GM23338 (cell line): Measurements from ENCODE around the gene ALDH3B1. TPM values are rescaled to one million over a fixed set of nuclear protein-coding genes. Genes with fewer than 3 reads are reported as not detected.

Experiments
- EZH2phosphoT487 ChIP-seq: fragments of 200-600 bp; sonication (generic); IDR thresholded peaks from one replicate; pipeline ENCODE4 v1.8.1; 2018; ENCODE audit warnings: antibody characterized with exemption; ENCODE audit not compliant: unreplicated experiment
- JUNB ChIP-seq: IDR thresholded peaks from one replicate; pipeline ENCODE4 v1.6.1; 2016; ENCODE audit warnings: antibody characterized with exemption; ENCODE audit not compliant: unreplicated experiment
- ZNF114 ChIP-seq: fragments of 250-450 bp; sonication (Bioruptor Pico); IDR thresholded peaks from 2 replicates; pipeline ENCODE4 v1.5.0; 2020; ENCODE audit warnings: mild to moderate bottlenecking, moderate library complexity
- polyA plus RNA-seq: library from polyadenylated mRNA; unstranded; fragments of >200 nt; fragmentation: Nextera tagmentation; extraction: Ambion mirVana; gene quantifications from 2 replicates; pipeline ENCODE4 v1.2.1, GENCODE V29; 2016
- total RNA-seq: library from RNA; depleted of rRNA; stranded (reverse); fragments of >200 nt; shearing (Covaris generic); gene quantifications from 2 replicates; pipeline ENCODE4 v1.2.3, GENCODE V29; 2014
- TF ChIP-seq, protein P1 (sequence below), 2 experiments: fragments of 200-600 bp in 1 of 2; sonication (generic) in 1 of 2; conservative IDR thresholded peaks; 2 replicates each; pipeline versions ENCODE4 v1.5.1 to v1.6.1; 2016 to 2017; ENCODE audit warnings: antibody characterized with exemption in 2 of 2, low read depth in 2 of 2, mild to moderate bottlenecking in 2 of 2, moderate library complexity in 1 of 2
- TF ChIP-seq, protein P2 (sequence below): fragments of 250-450 bp; sonication (Bioruptor Pico); IDR thresholded peaks from 2 replicates; pipeline ENCODE4 v1.5.0; 2020; ENCODE audit warnings: mild to moderate bottlenecking, moderate library complexity

The ALDH3B1 gene
- total and polyA plus RNA-seq, 2 experiments from 2014 or later, result 0.52 TPM; not detected in 1

DNA sequence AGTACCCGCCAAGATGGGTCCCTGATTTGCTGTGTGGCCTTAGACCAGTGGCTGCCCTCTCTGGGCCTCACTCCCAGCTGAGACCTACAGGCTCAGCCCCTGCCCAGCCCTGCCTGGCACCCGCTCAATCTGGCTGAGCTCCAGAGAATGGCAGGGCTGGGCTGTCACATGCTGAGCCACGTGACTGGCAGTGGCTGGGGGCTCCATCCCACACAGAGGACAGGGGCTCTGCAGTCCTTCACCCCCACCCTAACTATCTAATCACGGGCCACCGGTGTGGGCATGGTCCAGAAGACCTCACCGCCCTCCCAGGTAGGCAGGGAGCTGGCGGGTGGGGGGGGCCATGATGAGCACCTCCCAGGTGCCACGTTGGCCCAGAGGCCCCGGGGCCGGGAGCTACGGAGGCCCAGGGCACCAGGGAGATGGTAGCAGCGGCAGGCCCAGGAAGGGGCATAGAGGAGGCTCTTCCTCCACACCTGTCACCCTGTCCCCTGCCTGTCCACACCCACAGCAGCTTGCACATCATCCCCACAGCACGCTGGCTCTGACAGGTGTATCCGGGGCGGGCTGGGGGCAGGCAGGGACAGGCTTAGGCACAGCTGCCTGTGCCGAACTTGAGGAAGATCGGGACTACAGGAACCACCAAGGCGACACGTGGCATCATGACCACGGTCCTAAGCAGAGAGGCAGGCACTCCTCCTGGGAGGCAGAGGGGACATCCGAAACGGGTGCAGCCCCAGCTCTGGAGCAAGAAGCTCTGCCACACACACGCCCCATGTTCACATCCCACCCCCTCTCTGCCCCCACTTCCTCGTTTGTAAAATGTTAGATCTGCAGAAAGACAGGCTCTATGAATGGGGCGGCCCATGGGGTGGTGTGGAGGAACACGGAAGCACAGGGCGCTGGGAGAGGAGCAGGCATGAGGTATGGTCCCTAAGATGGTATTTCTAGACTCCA is 1.5 kb upstream of the ALDH3B1 start (continued):
- TF ChIP-seq, protein P1, sequence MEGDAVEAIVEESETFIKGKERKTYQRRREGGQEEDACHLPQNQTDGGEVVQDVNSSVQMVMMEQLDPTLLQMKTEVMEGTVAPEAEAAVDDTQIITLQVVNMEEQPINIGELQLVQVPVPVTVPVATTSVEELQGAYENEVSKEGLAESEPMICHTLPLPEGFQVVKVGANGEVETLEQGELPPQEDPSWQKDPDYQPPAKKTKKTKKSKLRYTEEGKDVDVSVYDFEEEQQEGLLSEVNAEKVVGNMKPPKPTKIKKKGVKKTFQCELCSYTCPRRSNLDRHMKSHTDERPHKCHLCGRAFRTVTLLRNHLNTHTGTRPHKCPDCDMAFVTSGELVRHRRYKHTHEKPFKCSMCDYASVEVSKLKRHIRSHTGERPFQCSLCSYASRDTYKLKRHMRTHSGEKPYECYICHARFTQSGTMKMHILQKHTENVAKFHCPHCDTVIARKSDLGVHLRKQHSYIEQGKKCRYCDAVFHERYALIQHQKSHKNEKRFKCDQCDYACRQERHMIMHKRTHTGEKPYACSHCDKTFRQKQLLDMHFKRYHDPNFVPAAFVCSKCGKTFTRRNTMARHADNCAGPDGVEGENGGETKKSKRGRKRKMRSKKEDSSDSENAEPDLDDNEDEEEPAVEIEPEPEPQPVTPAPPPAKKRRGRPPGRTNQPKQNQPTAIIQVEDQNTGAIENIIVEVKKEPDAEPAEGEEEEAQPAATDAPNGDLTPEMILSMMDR (conservative IDR thresholded peaks at IDR 0.05; ENCODE audit: low read depth in 2 of 2), result no peak
- TF ChIP-seq ZNF114 (CRISPR knock-in tag), result no peak
- no peak for TF ChIP-seq EZH2phosphoT487
- TF ChIP-seq, protein P2, sequence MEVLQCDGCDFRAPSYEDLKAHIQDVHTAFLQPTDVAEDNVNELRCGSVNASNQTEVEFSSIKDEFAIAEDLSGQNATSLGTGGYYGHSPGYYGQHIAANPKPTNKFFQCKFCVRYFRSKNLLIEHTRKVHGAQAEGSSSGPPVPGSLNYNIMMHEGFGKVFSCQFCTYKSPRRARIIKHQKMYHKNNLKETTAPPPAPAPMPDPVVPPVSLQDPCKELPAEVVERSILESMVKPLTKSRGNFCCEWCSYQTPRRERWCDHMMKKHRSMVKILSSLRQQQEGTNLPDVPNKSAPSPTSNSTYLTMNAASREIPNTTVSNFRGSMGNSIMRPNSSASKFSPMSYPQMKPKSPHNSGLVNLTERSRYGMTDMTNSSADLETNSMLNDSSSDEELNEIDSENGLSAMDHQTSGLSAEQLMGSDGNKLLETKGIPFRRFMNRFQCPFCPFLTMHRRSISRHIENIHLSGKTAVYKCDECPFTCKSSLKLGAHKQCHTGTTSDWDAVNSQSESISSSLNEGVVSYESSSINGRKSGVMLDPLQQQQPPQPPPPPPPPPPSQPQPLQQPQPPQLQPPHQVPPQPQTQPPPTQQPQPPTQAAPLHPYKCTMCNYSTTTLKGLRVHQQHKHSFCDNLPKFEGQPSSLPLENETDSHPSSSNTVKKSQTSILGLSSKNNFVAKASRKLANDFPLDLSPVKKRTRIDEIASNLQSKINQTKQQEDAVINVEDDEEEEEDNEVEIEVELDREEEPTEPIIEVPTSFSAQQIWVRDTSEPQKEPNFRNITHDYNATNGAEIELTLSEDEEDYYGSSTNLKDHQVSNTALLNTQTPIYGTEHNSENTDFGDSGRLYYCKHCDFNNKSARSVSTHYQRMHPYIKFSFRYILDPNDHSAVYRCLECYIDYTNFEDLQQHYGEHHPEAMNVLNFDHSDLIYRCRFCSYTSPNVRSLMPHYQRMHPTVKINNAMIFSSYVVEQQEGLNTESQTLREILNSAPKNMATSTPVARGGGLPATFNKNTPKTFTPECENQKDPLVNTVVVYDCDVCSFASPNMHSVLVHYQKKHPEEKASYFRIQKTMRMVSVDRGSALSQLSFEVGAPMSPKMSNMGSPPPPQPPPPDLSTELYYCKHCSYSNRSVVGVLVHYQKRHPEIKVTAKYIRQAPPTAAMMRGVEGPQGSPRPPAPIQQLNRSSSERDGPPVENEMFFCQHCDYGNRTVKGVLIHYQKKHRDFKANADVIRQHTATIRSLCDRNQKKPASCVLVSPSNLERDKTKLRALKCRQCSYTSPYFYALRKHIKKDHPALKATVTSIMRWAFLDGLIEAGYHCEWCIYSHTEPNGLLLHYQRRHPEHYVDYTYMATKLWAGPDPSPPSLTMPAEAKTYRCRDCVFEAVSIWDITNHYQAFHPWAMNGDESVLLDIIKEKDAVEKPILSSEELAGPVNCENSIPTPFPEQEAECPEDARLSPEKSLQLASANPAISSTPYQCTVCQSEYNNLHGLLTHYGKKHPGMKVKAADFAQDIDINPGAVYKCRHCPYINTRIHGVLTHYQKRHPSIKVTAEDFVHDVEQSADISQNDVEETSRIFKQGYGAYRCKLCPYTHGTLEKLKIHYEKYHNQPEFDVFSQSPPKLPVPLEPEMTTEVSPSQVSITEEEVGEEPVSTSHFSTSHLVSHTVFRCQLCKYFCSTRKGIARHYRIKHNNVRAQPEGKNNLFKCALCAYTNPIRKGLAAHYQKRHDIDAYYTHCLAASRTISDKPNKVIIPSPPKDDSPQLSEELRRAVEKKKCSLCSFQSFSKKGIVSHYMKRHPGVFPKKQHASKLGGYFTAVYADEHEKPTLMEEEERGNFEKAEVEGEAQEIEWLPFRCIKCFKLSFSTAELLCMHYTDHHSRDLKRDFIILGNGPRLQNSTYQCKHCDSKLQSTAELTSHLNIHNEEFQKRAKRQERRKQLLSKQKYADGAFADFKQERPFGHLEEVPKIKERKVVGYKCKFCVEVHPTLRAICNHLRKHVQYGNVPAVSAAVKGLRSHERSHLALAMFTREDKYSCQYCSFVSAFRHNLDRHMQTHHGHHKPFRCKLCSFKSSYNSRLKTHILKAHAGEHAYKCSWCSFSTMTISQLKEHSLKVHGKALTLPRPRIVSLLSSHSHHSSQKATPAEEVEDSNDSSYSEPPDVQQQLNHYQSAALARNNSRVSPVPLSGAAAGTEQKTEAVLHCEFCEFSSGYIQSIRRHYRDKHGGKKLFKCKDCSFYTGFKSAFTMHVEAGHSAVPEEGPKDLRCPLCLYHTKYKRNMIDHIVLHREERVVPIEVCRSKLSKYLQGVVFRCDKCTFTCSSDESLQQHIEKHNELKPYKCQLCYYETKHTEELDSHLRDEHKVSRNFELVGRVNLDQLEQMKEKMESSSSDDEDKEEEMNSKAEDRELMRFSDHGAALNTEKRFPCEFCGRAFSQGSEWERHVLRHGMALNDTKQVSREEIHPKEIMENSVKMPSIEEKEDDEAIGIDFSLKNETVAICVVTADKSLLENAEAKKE (CRISPR knock-in tag), result no peak
- TF ChIP-seq JUNB, result no peak
